Gastrocnemius medialis (tissue), 4 donors: Measurements from ENCODE around the gene CSE1L. TPM values are rescaled to one million over a fixed set of nuclear protein-coding genes. Genes with fewer than 3 reads are reported as not detected.
A peak's percentile ranks its signal among the peaks of the same experiment; 100 is the strongest.
"Not testable (repeated sequence)": the region's sequence is repeated elsewhere in the genome, so short reads cannot be mapped to it uniquely, and the experiment has no call there.

ENCODE experiments used
- ATAC-seq, 2 donors: fragments of 150-250 bp; one replicate each; pipeline ENCODE4 v1.9.1; 2016
- DNase-seq, 2 donors: peaks; one replicate each; pipeline ENCODE4 v3.0.0-alpha.2; 2019
- H3K27ac ChIP-seq, 4 donors: fragments of 200-600 bp; sonication (generic); 1 replicate in 1 of 4; 2 replicates in 3 of 4; pipeline ENCODE4 v1.5.1; 2016 to 2018; ENCODE audit warnings: mild to moderate bottlenecking in 2 of 4, moderate library complexity in 1 of 4
- H3K27me3 ChIP-seq, 3 donors: fragments of 200-600 bp; sonication (generic) in 2 of 3; 1 replicate in 1 of 3; 2 replicates in 2 of 3; pipeline versions ENCODE4 v1.5.1 to v1.6.0; 2016 to 2019; ENCODE audit warnings: mild to moderate bottlenecking in 1 of 3, moderate library complexity in 1 of 3
- H3K36me3 ChIP-seq, 2 donors: fragments of 200-600 bp; sonication (generic) in 1 of 2; one replicate each; pipeline ENCODE4 v1.5.1; 2017 to 2018
- H3K4me1 ChIP-seq, 2 donors: fragments of 200-600 bp; sonication (generic) in 1 of 2; one replicate each; pipeline ENCODE4 v1.5.1; 2016 to 2017; ENCODE audit warnings: mild to moderate bottlenecking in 2 of 2
- H3K4me3 ChIP-seq, 4 donors: fragments of 200-600 bp; sonication (generic) in 3 of 4; 1 replicate in 1 of 4; 2 replicates in 3 of 4; pipeline ENCODE4 v1.5.1; 2016 to 2019; ENCODE audit warnings: mild to moderate bottlenecking in 2 of 4
- H3K9me3 ChIP-seq, 3 donors: fragments of 200-600 bp; sonication (generic) in 2 of 3; 1 replicate in 1 of 3; 2 replicates in 2 of 3; pipeline ENCODE4 v1.5.1; 2016 to 2019
- CTCF ChIP-seq, 5 experiments: fragments of 450-650 bp in 3 of 5; fragments of 200-600 bp in 2 of 5; sonication (generic) in 2 of 5; IDR thresholded peaks in 4 of 5; conservative IDR thresholded peaks in 1 of 5; 1 replicate in 4 of 5; 2 replicates in 1 of 5; pipeline ENCODE4 v1.5.1; 2016 to 2019; ENCODE audit warnings: antibody characterized with exemption in 5 of 5, mild to moderate bottlenecking in 3 of 5, moderate library complexity in 3 of 5
- POLR2A ChIP-seq, 2 donors: fragments of 450-650 bp; IDR thresholded peaks; one replicate each; pipeline ENCODE4 v1.6.1; 2017; ENCODE audit warnings: antibody characterized with exemption in 2 of 2, mild to moderate bottlenecking in 2 of 2, moderate library complexity in 2 of 2
- in situ Hi-C, 4 donors: fragments of 200-750 bp; cut with MboI; loops; one replicate each; pipeline versions ENCODE4 v1.15.0 to v1.8.0; 2017; ENCODE audit warnings: low sequenced_read_pairs in 4 of 4
- intact Hi-C: fragments of 100-400 bp; cut with DNase I; formaldehyde crosslinking; loops from one replicate; pipeline ENCODE4 v1.15.1; 2023; ENCODE audit warnings: low total_unique reads
- total RNA-seq, 4 donors: library from RNA; depleted of rRNA; stranded (reverse); fragments of >200 nt; gene quantifications; one replicate each; pipeline versions ENCODE4 v1.1.0 to v1.2.3, GENCODE V29; 2016

CSE1L gene
- total RNA-seq, 4 donors from 2014 or later = 44.0 to 59.6 (median 58.3) TPM

- ATAC-seq = no peak
- TF ChIP-seq POLR2A (IDR thresholded peaks at IDR 0.05) (no peak), CTCF (IDR thresholded peaks at IDR 0.05 in 4 of 5, conservative IDR thresholded peaks at IDR 0.05 in 1 of 5) (no peak)
- intact Hi-C loops (loop anchor here (1.0 to 5.0 kb wide), 2 partner anchors 84 to 86 kb away; partner anchors contain the start of gene CSE1L), in situ Hi-C loops (loop anchor here (5.0 kb wide), 1 partner anchor 84 kb away; the partner anchor contains the start of gene DDX27 (in 4 of the 4))
- H3K9me3 ChIP-seq = no peaks in the 10 kb centered on the region
- no peaks in the 10 kb centered on the region for H3K4me1 ChIP-seq
- no peaks in the 10 kb centered on the region for H3K27me3 ChIP-seq
- H3K4me3 ChIP-seq = no peak overlapping the region
- peaks cover 0 to 19% of the 10 kb centered on the region in 2 donors for H3K36me3 ChIP-seq
- DNase-seq = no peak
- H3K27ac ChIP-seq = peak overlapping the region in 1 of 4 donors; percentile 42
These were observed 87.5 kb downstream of the CSE1L start for GRCh38 chr20:49133571-49133970.

- peaks cover 0 to 27% of the 10 kb centered on the region in 2 donors for H3K36me3 ChIP-seq
These were observed 88.7 kb downstream of the CSE1L start for GRCh38 chr20:49134797-49135196.

GRCh38 chr20:49136817-49137571 lies 90.9 kb downstream of the CSE1L start:
- no peak for DNase-seq

More at GRCh38 chr20:49134797-49135196, 88.7 kb downstream of the CSE1L start:
- not testable (repeated sequence) for H3K4me1 ChIP-seq, ATAC-seq, H3K27ac ChIP-seq, DNase-seq, H3K27me3 ChIP-seq, H3K4me3 ChIP-seq, H3K9me3 ChIP-seq
- intact Hi-C loops (loop anchor here (5.0 kb wide), 1 partner anchor 87 kb away; the partner anchor contains the start of gene CSE1L), in situ Hi-C loops (loop anchor here (5.0 kb wide), 1 partner anchor 83 kb away; the partner anchor contains the start of gene DDX27 (in 4 of the 4))

GRCh38 chr20:49138431-49138830 lies 92.3 kb downstream of the CSE1L start:
- no peak overlapping the region for H3K27ac ChIP-seq
- peaks cover 12 to 19% of the 10 kb centered on the region in 2 donors for H3K4me1 ChIP-seq
- no peaks in the 10 kb centered on the region for H3K9me3 ChIP-seq
- in situ Hi-C loops = no loop called here
- H3K36me3 ChIP-seq = peaks cover 0 to 35% of the 10 kb centered on the region in 2 donors
- intact Hi-C loops = no loop called here
- ATAC-seq = no peak
- TF ChIP-seq POLR2A (IDR thresholded peaks at IDR 0.05) (no peak), CTCF (IDR thresholded peaks at IDR 0.05 in 4 of 5, conservative IDR thresholded peaks at IDR 0.05 in 1 of 5) (no peak)
- H3K27me3 ChIP-seq = no peaks in the 10 kb centered on the region
- DNase-seq = no peak
- no peak overlapping the region for H3K4me3 ChIP-seq

More at GRCh38 chr20:49136817-49137571, 90.9 kb downstream of the CSE1L start:
- peaks cover 0 to 28% of the 10 kb centered on the region in 2 donors for H3K36me3 ChIP-seq
- no peak overlapping the region for H3K4me3 ChIP-seq
- in situ Hi-C loops = no loop called here
- no peaks in the 10 kb centered on the region for H3K9me3 ChIP-seq
- TF ChIP-seq CTCF (IDR thresholded peaks at IDR 0.05 in 4 of 5, conservative IDR thresholded peaks at IDR 0.05 in 1 of 5) = no peak
- no peak for TF ChIP-seq POLR2A (IDR thresholded peaks at IDR 0.05)
- H3K27ac ChIP-seq = no peak overlapping the region
- intact Hi-C loops = no loop called here
- no peaks in the 10 kb centered on the region for H3K27me3 ChIP-seq
- no peak for ATAC-seq
- H3K4me1 ChIP-seq = peaks cover 12 to 13% of the 10 kb centered on the region in 2 donors

- TF ChIP-seq CTCF (IDR thresholded peaks at IDR 0.05 in 4 of 5, conservative IDR thresholded peaks at IDR 0.05 in 1 of 5) = no peak
- no peak for TF ChIP-seq POLR2A (IDR thresholded peaks at IDR 0.05)
- DNase-seq (no peak), ATAC-seq (no peak)
- Histone ChIP-seq H3K4me3 (no peak overlapping the region), H3K4me1 (peaks cover 12 to 19% of the 10 kb centered on the region in 2 donors), H3K27me3 (no peaks in the 10 kb centered on the region), H3K36me3 (peaks cover 0 to 28% of the 10 kb centered on the region in 2 donors), H3K9me3 (no peaks in the 10 kb centered on the region), H3K27ac (peak overlapping the region in 1 of 4 donors; percentile 44)
- intact Hi-C loops = loop anchor here (5.0 kb wide), 1 partner anchor 42 kb away; no protein-coding TSS in a partner anchor
- in situ Hi-C loops = no loop called here
These were observed 94.3 kb downstream of the CSE1L start for GRCh38 chr20:49140411-49140810.
